B cell (primary cell): ENCODE results near the gene EGFR. TPM values are rescaled to one million over a fixed set of nuclear protein-coding genes. Genes with fewer than 3 reads are reported as not detected.

Experiments used
- ATAC-seq: fragments of 200-7000 bp; cut with Tn5 transposase; one replicate; pipeline ENCODE4 v1.10.0; 2021; ENCODE audit warnings: low read depth, mild to moderate bottlenecking, moderate number of reproducible peaks, moderate library complexity
- CTCF ChIA-PET: fragments of 350-600 bp; sonication (Branson Sonifier 250); formaldehyde crosslinking; loops from one replicate; lab custom pipeline; 2021; ENCODE audit warnings: antibody characterized with exemption, inconsistent platforms; lab: Charles Lee
- POLR2A ChIA-PET: fragments of 350-600 bp; sonication (Branson Sonifier 250); formaldehyde crosslinking; loops from one replicate; lab custom pipeline; 2021; ENCODE audit warnings: antibody characterized with exemption; lab: Charles Lee
- DNase-seq: peaks from one replicate; pipeline ENCODE4 v3.0.0; 2013
- H2AFZ ChIP-seq: 2 replicates; pipeline ENCODE4 v1.6.1; 2012; ENCODE audit warnings: mild to moderate bottlenecking, low read depth, low read length; ENCODE audit not compliant: insufficient read depth, poor library complexity, severe bottlenecking
- H3K27ac ChIP-seq, 2 donors: 1 replicate in 1 of 2; 2 replicates in 1 of 2; pipeline ENCODE4 v1.5.1; 2012 to 2013; ENCODE audit warnings: low read length in 2 of 2, mild to moderate bottlenecking in 2 of 2, moderate library complexity in 1 of 2
- H3K27me3 ChIP-seq, 4 experiments: fragments of 200-600 bp in 1 of 4; sonication (generic) in 1 of 4; replicated peaks in 1 of 4; 1 replicate in 2 of 4; 2 replicates in 2 of 4; pipeline versions ENCODE4 v1.6.1 to v1.7.0; 2013 to 2016; ENCODE audit warnings: low read length in 3 of 4, mild to moderate bottlenecking in 2 of 4, mixed read lengths in 1 of 4, moderate library complexity in 1 of 4; ENCODE audit not compliant: insufficient read depth in 4 of 4, control insufficient read depth in 3 of 4; ENCODE audit errors: control extremely low read depth in 1 of 4
- H3K36me3 ChIP-seq, 2 experiments: replicated peaks in 1 of 2; 1 replicate in 1 of 2; 2 replicates in 1 of 2; pipeline versions ENCODE4 v1.6.1 to v1.7.1; 2013; ENCODE audit warnings: low read length in 1 of 2; ENCODE audit not compliant: insufficient read depth in 2 of 2, control insufficient read depth in 1 of 2; ENCODE audit errors: control extremely low read depth in 1 of 2, extremely low read depth in 1 of 2
- H3K4me1 ChIP-seq, 2 donors: fragments of 200-600 bp in 1 of 2; sonication (generic) in 1 of 2; 1 replicate in 1 of 2; 2 replicates in 1 of 2; pipeline versions ENCODE4 v1.5.1 to v1.6.1; 2013 to 2017; ENCODE audit warnings: low read length in 2 of 2; ENCODE audit not compliant: control insufficient read depth in 2 of 2, insufficient read depth in 2 of 2
- H3K4me2 ChIP-seq: replicated peaks from 2 replicates; pipeline ENCODE3; 2012; ENCODE audit warnings: mild to moderate bottlenecking, low read depth, low read length; ENCODE audit not compliant: poor library complexity, severe bottlenecking
- H3K4me3 ChIP-seq, 5 experiments: fragments of 200-600 bp in 1 of 5; sonication (generic) in 1 of 5; 1 replicate in 3 of 5; 2 replicates in 2 of 5; pipeline versions ENCODE4 v1.5.1 to v1.7.0; 2011 to 2016; ENCODE audit warnings: low read length in 4 of 5, mild to moderate bottlenecking in 4 of 5, low read depth in 2 of 5, control low read depth in 1 of 5, moderate library complexity in 1 of 5; ENCODE audit not compliant: insufficient read depth in 1 of 5; ENCODE audit errors: control extremely low read depth in 1 of 5, extremely low read depth in 1 of 5
- H3K79me2 ChIP-seq: fragments of 200-600 bp; sonication (generic); one replicate; pipeline ENCODE4 v1.6.0; 2016; ENCODE audit warnings: low read length; ENCODE audit not compliant: control insufficient read depth, insufficient read depth
- H3K9ac ChIP-seq: fragments of 200-600 bp; sonication (generic); 2 replicates; pipeline ENCODE4 v1.6.1; 2017; ENCODE audit warnings: mild to moderate bottlenecking, low read length, moderate library complexity
- H3K9me3 ChIP-seq, 3 donors: one replicate each; pipeline versions ENCODE4 v1.6.1 to v1.7.1; 2013; ENCODE audit warnings: low read length in 2 of 3; ENCODE audit not compliant: control insufficient read depth in 2 of 3, insufficient read depth in 1 of 3; ENCODE audit errors: control extremely low read depth in 1 of 3
- H4K20me1 ChIP-seq: 2 replicates; pipeline ENCODE4 v1.6.0; 2012; ENCODE audit warnings: mild to moderate bottlenecking, low read length; ENCODE audit not compliant: insufficient read depth, control insufficient read depth, poor library complexity, severe bottlenecking
- H3K27ac Mint-ChIP-seq: one replicate; pipeline ENCODE4 v1.8.0; 2021; ENCODE audit warnings: mixed read lengths
- H3K27me3 Mint-ChIP-seq: one replicate; pipeline ENCODE4 v1.8.0; 2021; ENCODE audit warnings: mixed read lengths
- H3K4me1 Mint-ChIP-seq: one replicate; pipeline ENCODE4 v1.8.0; 2021; ENCODE audit warnings: mixed read lengths
- H3K4me3 Mint-ChIP-seq: one replicate; pipeline ENCODE4 v1.8.0; 2021; ENCODE audit warnings: mixed read lengths
- H3K9me3 Mint-ChIP-seq: one replicate; pipeline ENCODE4 v1.8.0; 2022; ENCODE audit warnings: mixed read lengths; ENCODE audit not compliant: insufficient read depth
- CTCF ChIP-seq: fragments of 200-600 bp; IDR thresholded peaks from one replicate; pipeline ENCODE4 v1.8.0; 2022; ENCODE audit warnings: antibody characterized with exemption, mild to moderate bottlenecking
- EZH2 ChIP-seq: IDR thresholded peaks from 2 replicates; pipeline ENCODE4 v1.6.1; 2012; ENCODE audit warnings: borderline replicate concordance, low read depth, mild to moderate bottlenecking, moderate library complexity, low read length; ENCODE audit not compliant: insufficient read depth, poor library complexity, severe bottlenecking
- WGBS: methylation state at CpG from one replicate; pipeline ENCODE4 v1.1.5; 2013; ENCODE audit warnings: missing lambda C conversion rate; ENCODE audit not compliant: insufficient coverage; 5-methylcytosine and 5-hydroxymethylcytosine counted together
- intact Hi-C: fragments of 100-400 bp; cut with micrococcal nuclease; formaldehyde crosslinking; loops from one replicate; pipeline ENCODE4 v1.10.0; 2022
- polyA plus RNA-seq: library from polyadenylated mRNA; depleted of rRNA; stranded (reverse); fragments of >200 nt; gene quantifications from 2 replicates; pipeline ENCODE4 v1.2.3, GENCODE V29; 2012
- total RNA-seq, 2 donors: library from RNA; stranded (reverse); fragments of 120-200 nt in 1 of 2; gene quantifications; 1 replicate in 1 of 2; 2 replicates in 1 of 2; pipeline versions ENCODE4 v1.2.3 to v1.2.4, GENCODE V29; 2013 to 2022

Gene EGFR
- total and polyA plus RNA-seq, 2 donors (not counting 1 experiment from before 2014, with no cell fraction given) = not detected

GRCh38 chr7:55198634-55199392, 180.0 kb downstream of the EGFR start:
- 90% methylated on average over 2 of the region's 8 CpGs for WGBS
- no peak overlapping the region for H2AFZ ChIP-seq
- no peak for ATAC-seq
- CTCF ChIA-PET = no interaction called here
- H3K4me3 ChIP-seq = no peak overlapping the region
- Mint-ChIP-seq H3K27ac (no peak overlapping the region), H3K9me3 (no peaks in the 10 kb centered on the region), H3K27me3 (peaks cover 7% of the 10 kb centered on the region), H3K4me3 (no peak overlapping the region), H3K4me1 (no peaks in the 10 kb centered on the region)
- no peak overlapping the region for H3K9ac ChIP-seq
- no peaks in the 10 kb centered on the region for H3K36me3 ChIP-seq
- no peaks in the 10 kb centered on the region for H3K79me2 ChIP-seq
- no peak for DNase-seq
- H3K9me3 ChIP-seq = peaks cover 0 to 5% (median 0%) of the 10 kb centered on the region in 3 donors
- TF ChIP-seq EZH2 = no peak
- TF ChIP-seq CTCF = no peak
- no peaks in the 10 kb centered on the region for H4K20me1 ChIP-seq
- no peaks in the 10 kb centered on the region for H3K4me1 ChIP-seq
- no peak overlapping the region for H3K4me2 ChIP-seq
- no peaks in the 10 kb centered on the region for H3K27me3 ChIP-seq
- intact Hi-C loops = no loop called here
- POLR2A ChIA-PET = no interaction called here
- no peak overlapping the region for H3K27ac ChIP-seq

GRCh38 chr7:55199418-55199817, 180.6 kb downstream of the EGFR start:
- no peaks in the 10 kb centered on the region for H3K4me1 Mint-ChIP-seq
- H3K4me1 ChIP-seq = no peaks in the 10 kb centered on the region
- no peaks in the 10 kb centered on the region for H3K27me3 ChIP-seq
- H3K4me3 Mint-ChIP-seq = no peak overlapping the region
- no peak overlapping the region for H3K27ac ChIP-seq
- ChIA-PET CTCF (no interaction called here), POLR2A (no interaction called here)
- H2AFZ ChIP-seq = no peak overlapping the region
- 75% methylated on average over 1 of the region's 1 CpG for WGBS
- no peak overlapping the region for H3K4me3 ChIP-seq
- TF ChIP-seq CTCF (no peak), EZH2 (no peak)
- no peaks in the 10 kb centered on the region for H3K9me3 Mint-ChIP-seq
- no peaks in the 10 kb centered on the region for H3K79me2 ChIP-seq
- no peak for DNase-seq
- no peaks in the 10 kb centered on the region for H4K20me1 ChIP-seq
- peaks cover 0 to 5% (median 0%) of the 10 kb centered on the region in 3 donors for H3K9me3 ChIP-seq
- H3K27me3 Mint-ChIP-seq = peaks cover 7% of the 10 kb centered on the region
- intact Hi-C loops = no loop called here
- no peak for ATAC-seq
- no peak overlapping the region for H3K4me2 ChIP-seq
- H3K27ac Mint-ChIP-seq = no peak overlapping the region
- no peaks in the 10 kb centered on the region for H3K36me3 ChIP-seq
- H3K9ac ChIP-seq = no peak overlapping the region
